Tibial nerve (tissue), 4 donors: ENCODE results near the gene ZNF740.

Source experiments
- EP300 ChIP-seq, 2 donors: sonication (generic); formaldehyde crosslinking; IDR thresholded peaks; one replicate each; pipeline ENCODE4 v1.6.1; 2017; ENCODE audit warnings: antibody characterized with exemption in 2 of 2, mild to moderate bottlenecking in 1 of 2
- POLR2A ChIP-seq, 2 donors: fragments of 450-650 bp; IDR thresholded peaks; one replicate each; pipeline ENCODE4 v1.6.1; 2017; ENCODE audit warnings: antibody characterized with exemption in 2 of 2, mild to moderate bottlenecking in 2 of 2, moderate library complexity in 2 of 2
- TF ChIP-seq, protein P1 (sequence below), 5 experiments: fragments of 200-600 bp in 3 of 5; fragments of 450-650 bp in 2 of 5; sonication (generic) in 3 of 5; IDR thresholded peaks; one replicate each; pipeline ENCODE4 v1.5.1; 2016 to 2019; ENCODE audit warnings: antibody characterized with exemption in 5 of 5, mild to moderate bottlenecking in 3 of 5, moderate library complexity in 2 of 5

DNA sequence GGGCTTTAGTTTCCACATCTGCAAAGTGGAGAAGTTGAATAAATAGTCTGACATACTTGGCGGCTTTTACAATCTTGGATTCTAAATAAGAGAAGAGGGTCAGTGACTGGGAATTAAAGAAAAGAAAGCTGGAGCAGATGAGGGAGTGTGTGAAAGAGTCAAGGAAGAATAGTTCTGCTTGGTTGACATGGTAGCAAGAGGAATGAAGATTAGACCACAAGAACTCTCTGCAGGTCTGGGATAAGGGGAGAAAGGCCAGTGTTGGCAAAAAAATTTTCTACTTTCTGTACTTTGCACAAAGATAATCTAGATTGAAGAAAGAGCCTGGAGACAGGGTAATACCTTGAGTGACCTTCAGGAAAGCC lies 20.6 kb downstream of the ZNF740 start:
- TF ChIP-seq, protein P1, sequence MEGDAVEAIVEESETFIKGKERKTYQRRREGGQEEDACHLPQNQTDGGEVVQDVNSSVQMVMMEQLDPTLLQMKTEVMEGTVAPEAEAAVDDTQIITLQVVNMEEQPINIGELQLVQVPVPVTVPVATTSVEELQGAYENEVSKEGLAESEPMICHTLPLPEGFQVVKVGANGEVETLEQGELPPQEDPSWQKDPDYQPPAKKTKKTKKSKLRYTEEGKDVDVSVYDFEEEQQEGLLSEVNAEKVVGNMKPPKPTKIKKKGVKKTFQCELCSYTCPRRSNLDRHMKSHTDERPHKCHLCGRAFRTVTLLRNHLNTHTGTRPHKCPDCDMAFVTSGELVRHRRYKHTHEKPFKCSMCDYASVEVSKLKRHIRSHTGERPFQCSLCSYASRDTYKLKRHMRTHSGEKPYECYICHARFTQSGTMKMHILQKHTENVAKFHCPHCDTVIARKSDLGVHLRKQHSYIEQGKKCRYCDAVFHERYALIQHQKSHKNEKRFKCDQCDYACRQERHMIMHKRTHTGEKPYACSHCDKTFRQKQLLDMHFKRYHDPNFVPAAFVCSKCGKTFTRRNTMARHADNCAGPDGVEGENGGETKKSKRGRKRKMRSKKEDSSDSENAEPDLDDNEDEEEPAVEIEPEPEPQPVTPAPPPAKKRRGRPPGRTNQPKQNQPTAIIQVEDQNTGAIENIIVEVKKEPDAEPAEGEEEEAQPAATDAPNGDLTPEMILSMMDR (IDR thresholded peaks at IDR 0.05), result no peak
- no peak for TF ChIP-seq POLR2A (IDR thresholded peaks at IDR 0.05)
- no peak for TF ChIP-seq EP300 (IDR thresholded peaks at IDR 0.05)
